Measurements from ENCODE around the gene KIF1B. TPM values are rescaled to one million over a fixed set of nuclear protein-coding genes. Genes with fewer than 3 reads are reported as not detected.

KIF1B gene
- total and polyA plus RNA-seq, 2 experiments from 2014 or later: 21.5 to 68.4 TPM

DNA sequence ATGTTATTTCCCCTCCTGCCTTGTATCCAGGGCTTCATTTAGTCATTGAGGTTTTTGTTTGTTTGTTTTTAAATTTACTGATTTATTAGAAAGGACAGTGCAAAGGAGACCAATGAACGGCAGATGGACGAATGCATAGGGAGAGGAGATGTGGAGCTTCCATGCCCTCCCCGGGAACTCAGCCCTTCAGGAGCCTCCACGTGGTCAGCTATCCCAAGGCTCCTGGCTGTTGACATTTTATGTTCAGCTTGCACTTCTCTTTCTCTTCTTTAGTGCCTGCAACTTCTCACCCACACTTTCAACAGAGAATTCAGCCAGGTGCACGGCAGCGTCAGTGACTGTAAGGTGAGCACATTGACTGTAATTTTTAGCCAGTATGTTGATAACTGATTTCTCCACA lies 157.8 kb downstream of the KIF1B start (continued):
- TF ChIP-seq, protein P1, sequence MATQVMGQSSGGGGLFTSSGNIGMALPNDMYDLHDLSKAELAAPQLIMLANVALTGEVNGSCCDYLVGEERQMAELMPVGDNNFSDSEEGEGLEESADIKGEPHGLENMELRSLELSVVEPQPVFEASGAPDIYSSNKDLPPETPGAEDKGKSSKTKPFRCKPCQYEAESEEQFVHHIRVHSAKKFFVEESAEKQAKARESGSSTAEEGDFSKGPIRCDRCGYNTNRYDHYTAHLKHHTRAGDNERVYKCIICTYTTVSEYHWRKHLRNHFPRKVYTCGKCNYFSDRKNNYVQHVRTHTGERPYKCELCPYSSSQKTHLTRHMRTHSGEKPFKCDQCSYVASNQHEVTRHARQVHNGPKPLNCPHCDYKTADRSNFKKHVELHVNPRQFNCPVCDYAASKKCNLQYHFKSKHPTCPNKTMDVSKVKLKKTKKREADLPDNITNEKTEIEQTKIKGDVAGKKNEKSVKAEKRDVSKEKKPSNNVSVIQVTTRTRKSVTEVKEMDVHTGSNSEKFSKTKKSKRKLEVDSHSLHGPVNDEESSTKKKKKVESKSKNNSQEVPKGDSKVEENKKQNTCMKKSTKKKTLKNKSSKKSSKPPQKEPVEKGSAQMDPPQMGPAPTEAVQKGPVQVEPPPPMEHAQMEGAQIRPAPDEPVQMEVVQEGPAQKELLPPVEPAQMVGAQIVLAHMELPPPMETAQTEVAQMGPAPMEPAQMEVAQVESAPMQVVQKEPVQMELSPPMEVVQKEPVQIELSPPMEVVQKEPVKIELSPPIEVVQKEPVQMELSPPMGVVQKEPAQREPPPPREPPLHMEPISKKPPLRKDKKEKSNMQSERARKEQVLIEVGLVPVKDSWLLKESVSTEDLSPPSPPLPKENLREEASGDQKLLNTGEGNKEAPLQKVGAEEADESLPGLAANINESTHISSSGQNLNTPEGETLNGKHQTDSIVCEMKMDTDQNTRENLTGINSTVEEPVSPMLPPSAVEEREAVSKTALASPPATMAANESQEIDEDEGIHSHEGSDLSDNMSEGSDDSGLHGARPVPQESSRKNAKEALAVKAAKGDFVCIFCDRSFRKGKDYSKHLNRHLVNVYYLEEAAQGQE (IDR thresholded peaks at IDR 0.05; ENCODE audit: unreplicated experiment): no peak
- TF ChIP-seq, protein P2, sequence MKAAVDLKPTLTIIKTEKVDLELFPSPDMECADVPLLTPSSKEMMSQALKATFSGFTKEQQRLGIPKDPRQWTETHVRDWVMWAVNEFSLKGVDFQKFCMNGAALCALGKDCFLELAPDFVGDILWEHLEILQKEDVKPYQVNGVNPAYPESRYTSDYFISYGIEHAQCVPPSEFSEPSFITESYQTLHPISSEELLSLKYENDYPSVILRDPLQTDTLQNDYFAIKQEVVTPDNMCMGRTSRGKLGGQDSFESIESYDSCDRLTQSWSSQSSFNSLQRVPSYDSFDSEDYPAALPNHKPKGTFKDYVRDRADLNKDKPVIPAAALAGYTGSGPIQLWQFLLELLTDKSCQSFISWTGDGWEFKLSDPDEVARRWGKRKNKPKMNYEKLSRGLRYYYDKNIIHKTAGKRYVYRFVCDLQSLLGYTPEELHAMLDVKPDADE (IDR thresholded peaks at IDR 0.05): no peak

DNA sequence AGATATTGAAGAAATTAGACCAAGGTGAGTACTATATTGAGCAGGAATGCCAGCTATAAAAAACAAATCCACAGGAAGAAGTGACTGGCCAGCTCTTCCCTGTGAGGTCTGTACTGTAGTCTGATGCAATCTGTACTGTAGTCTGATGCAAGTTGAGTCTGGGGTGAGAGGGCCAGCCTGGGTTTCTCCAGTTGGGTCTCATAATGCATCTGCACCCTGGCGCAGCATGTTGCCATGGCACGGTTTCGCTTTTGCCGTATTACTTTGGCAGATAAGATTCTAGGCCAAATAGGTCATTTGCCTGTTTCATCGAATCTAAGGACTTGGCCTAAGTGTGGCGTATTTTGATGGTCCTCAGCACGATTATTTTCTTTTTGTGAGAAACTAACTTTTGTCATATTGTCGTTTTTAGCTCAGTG lies 164.1 kb downstream of the KIF1B start:
- H3F3A ChIP-seq (replicated peaks; ENCODE audit: low read depth): 0 out of 2 replicates have a peak, but pooled peaks cover 11% of the 10 kb centered on the region
- TF ChIP-seq, protein P1 (IDR thresholded peaks at IDR 0.05; ENCODE audit: unreplicated experiment): no peak
- TF ChIP-seq ZNF114 (CRISPR knock-in tag; IDR thresholded peaks at IDR 0.05): no peak
- TF ChIP-seq NANOG (IDR thresholded peaks at IDR 0.05; ENCODE audit: borderline replicate concordance): no peak
- TF ChIP-seq CREB1 (CRISPR knock-in tag; IDR thresholded peaks at IDR 0.05; ENCODE audit: low read depth): no peak
- TF ChIP-seq STAT1 (IDR thresholded peaks at IDR 0.05; ENCODE audit: unreplicated experiment): no peak
- TF ChIP-seq, protein P3, sequence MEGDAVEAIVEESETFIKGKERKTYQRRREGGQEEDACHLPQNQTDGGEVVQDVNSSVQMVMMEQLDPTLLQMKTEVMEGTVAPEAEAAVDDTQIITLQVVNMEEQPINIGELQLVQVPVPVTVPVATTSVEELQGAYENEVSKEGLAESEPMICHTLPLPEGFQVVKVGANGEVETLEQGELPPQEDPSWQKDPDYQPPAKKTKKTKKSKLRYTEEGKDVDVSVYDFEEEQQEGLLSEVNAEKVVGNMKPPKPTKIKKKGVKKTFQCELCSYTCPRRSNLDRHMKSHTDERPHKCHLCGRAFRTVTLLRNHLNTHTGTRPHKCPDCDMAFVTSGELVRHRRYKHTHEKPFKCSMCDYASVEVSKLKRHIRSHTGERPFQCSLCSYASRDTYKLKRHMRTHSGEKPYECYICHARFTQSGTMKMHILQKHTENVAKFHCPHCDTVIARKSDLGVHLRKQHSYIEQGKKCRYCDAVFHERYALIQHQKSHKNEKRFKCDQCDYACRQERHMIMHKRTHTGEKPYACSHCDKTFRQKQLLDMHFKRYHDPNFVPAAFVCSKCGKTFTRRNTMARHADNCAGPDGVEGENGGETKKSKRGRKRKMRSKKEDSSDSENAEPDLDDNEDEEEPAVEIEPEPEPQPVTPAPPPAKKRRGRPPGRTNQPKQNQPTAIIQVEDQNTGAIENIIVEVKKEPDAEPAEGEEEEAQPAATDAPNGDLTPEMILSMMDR (conservative IDR thresholded peaks at IDR 0.05; ENCODE audit: low read depth in 2 of 2): no peak
- peaks cover 31% of the 10 kb centered on the region for H3K36me3 ChIP-seq (ENCODE audit: insufficient read depth)
- ATAC-seq: no peak
- peak overlapping the region; percentile 39; the same call in 1 of the 2 replicates for H3K27ac ChIP-seq (ENCODE audit: low read depth)
- Mint-ChIP-seq H3K9me3 (no peaks in the 10 kb centered on the region), H3K27ac (peak overlapping the region; percentile 67), H3K36me3 (ENCODE audit: low read depth) (peaks cover 50% of the 10 kb centered on the region), H3K4me3 (no peak overlapping the region), H3K4me1 (no peaks in the 10 kb centered on the region), H3K27me3 (ENCODE audit: insufficient read depth, low read depth, poor library complexity) (no peaks in the 10 kb centered on the region)
- no peaks in the 10 kb centered on the region for H3K4me1 ChIP-seq (ENCODE audit: insufficient read depth)
- no peak overlapping the region for H2AFZ ChIP-seq
- no peak overlapping the region for H3K4me3 ChIP-seq
- no peaks in the 10 kb centered on the region for H3K27me3 ChIP-seq (ENCODE audit: insufficient read depth)
- H3K79me2 ChIP-seq (replicated peaks; ENCODE audit: insufficient read depth): no peaks in the 10 kb centered on the region
- no peaks in the 10 kb centered on the region; the same call in 1 of the 2 replicates for H4K20me1 ChIP-seq (replicated peaks; ENCODE audit: insufficient read depth)
- DNase-seq (ENCODE audit: low spot score): no peak
- H3K4me2 ChIP-seq: no peak overlapping the region
- H3K9me2 ChIP-seq (ENCODE audit: insufficient read depth): no peaks in the 10 kb centered on the region
